ENCODE results near the gene ACSL3. TPM values are rescaled to one million over a fixed set of nuclear protein-coding genes. Genes with fewer than 3 reads are reported as not detected.

ACSL3 gene
- total RNA-seq, 4 donors from 2014 or later: 38.4 to 57.3 (median 53.5) TPM

DNA sequence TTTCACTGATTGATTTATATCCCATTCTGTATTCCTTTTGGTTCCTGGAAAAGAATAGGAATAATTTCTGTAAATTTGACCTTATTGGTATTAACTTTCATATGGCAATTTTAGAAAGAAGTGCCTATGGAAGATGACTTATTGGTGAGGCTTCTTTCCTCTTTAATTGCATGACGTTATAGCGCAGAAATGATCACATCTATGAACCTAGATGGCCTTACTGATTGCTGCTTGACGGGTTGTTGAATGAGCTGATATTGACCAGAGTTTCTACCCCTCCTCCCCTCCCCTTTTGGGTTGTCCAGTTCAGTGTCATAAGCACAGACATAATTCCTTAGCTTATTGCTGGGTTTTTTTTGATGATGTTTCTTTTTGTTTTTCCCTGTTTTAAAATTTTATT, 14.6 kb downstream of the ACSL3 start:
- H3K4me1 ChIP-seq: peaks cover 0 to 38% (median 3%) of the 10 kb centered on the region in 4 donors
- H3K27me3 ChIP-seq: no peaks in the 10 kb centered on the region
- H3K9me3 ChIP-seq: no peaks in the 10 kb centered on the region
- TF ChIP-seq EP300 (IDR thresholded peaks at IDR 0.05): no peak
- no peak for TF ChIP-seq POLR2A (IDR thresholded peaks at IDR 0.05)
- TF ChIP-seq, protein P1, sequence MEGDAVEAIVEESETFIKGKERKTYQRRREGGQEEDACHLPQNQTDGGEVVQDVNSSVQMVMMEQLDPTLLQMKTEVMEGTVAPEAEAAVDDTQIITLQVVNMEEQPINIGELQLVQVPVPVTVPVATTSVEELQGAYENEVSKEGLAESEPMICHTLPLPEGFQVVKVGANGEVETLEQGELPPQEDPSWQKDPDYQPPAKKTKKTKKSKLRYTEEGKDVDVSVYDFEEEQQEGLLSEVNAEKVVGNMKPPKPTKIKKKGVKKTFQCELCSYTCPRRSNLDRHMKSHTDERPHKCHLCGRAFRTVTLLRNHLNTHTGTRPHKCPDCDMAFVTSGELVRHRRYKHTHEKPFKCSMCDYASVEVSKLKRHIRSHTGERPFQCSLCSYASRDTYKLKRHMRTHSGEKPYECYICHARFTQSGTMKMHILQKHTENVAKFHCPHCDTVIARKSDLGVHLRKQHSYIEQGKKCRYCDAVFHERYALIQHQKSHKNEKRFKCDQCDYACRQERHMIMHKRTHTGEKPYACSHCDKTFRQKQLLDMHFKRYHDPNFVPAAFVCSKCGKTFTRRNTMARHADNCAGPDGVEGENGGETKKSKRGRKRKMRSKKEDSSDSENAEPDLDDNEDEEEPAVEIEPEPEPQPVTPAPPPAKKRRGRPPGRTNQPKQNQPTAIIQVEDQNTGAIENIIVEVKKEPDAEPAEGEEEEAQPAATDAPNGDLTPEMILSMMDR (IDR thresholded peaks at IDR 0.05): no peak
- H3K27ac ChIP-seq: no peak overlapping the region
- no peak for DNase-seq (ENCODE audit: low spot score in 2 of 2)
- no peak overlapping the region for H3K4me3 ChIP-seq
- no peaks in the 10 kb centered on the region for H3K36me3 ChIP-seq
- WGBS, 2 donors: 91 to 96% methylated on average over 3 of the region's 3 CpGs

DNA sequence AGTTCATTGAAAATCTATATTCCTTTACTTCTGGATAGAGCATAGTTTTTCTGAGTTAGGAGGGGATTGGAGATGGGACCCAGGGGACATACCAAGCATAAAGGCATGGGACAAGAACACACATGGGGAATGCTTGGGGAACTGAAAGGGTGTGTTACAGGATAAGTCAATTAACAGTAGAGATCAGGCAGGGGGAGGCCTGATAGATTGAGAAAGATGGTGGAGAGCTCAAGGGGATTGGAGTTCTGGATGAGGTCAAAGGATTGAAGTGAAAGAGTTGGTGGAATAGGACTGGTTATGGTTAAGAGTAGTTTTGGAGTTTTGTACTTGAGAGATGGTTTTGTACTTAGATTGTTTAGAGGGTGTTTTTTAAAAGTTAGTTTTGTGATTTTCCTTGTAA, 16.1 kb downstream of the ACSL3 start:
- no peaks in the 10 kb centered on the region for H3K27me3 ChIP-seq
- H3K4me3 ChIP-seq: no peak overlapping the region
- TF ChIP-seq, protein P1 (IDR thresholded peaks at IDR 0.05): no peak
- TF ChIP-seq POLR2A (IDR thresholded peaks at IDR 0.05): no peak
- no peak for TF ChIP-seq EP300 (IDR thresholded peaks at IDR 0.05)
- H3K9me3 ChIP-seq: no peaks in the 10 kb centered on the region
- peaks cover 0 to 27% (median 3%) of the 10 kb centered on the region in 4 donors for H3K4me1 ChIP-seq
- no peak for DNase-seq (ENCODE audit: low spot score in 2 of 2)
- no peak overlapping the region for H3K27ac ChIP-seq
- no peaks in the 10 kb centered on the region for H3K36me3 ChIP-seq

DNA sequence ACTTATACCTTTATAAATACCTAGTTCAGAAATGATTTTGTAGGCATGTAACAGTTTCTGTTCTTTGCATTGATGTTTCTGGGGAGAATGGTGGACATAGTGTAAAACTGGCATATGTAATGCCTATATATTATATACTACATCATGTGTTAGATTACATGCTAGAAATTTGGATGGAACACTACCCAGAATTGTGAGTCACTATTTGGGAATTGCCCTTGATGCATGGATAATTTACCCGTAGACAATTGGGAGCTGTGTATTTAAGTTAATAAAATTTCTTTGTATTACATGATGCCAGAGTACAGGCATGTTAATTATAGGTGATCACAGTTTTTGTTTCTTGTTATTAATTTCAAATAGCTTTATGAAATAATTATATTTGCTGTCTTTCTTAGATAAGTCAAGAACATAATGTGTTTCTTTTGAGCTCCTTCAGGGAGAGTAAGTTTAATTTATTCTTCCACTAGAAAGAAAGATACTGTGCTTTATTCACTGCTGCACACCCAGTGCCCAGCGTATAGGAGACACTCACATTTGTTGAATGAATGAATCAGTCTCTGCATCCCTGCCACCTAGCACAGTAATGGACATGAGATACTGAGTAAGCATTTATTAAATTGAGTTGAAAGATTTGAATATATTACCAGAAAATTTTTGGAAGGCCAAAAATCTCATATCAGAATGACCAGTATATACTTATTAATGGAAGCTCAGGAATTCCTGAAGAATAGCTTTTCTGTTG, 16.9 kb downstream of the ACSL3 start:
- Histone ChIP-seq H3K4me3 (no peak overlapping the region), H3K4me1 (peaks cover 0 to 24% (median 3%) of the 10 kb centered on the region in 4 donors), H3K9me3 (no peaks in the 10 kb centered on the region), H3K36me3 (no peaks in the 10 kb centered on the region), H3K27ac (no peak overlapping the region), H3K27me3 (no peaks in the 10 kb centered on the region)
- WGBS, 2 donors: 69 to 76% methylated on average over 2 of the region's 2 CpGs
- no peak for DNase-seq (ENCODE audit: low spot score in 2 of 2)
- TF ChIP-seq POLR2A (IDR thresholded peaks at IDR 0.05) (no peak), EP300 (IDR thresholded peaks at IDR 0.05) (no peak)
- TF ChIP-seq, protein P1 (IDR thresholded peaks at IDR 0.05): no peak

DNA sequence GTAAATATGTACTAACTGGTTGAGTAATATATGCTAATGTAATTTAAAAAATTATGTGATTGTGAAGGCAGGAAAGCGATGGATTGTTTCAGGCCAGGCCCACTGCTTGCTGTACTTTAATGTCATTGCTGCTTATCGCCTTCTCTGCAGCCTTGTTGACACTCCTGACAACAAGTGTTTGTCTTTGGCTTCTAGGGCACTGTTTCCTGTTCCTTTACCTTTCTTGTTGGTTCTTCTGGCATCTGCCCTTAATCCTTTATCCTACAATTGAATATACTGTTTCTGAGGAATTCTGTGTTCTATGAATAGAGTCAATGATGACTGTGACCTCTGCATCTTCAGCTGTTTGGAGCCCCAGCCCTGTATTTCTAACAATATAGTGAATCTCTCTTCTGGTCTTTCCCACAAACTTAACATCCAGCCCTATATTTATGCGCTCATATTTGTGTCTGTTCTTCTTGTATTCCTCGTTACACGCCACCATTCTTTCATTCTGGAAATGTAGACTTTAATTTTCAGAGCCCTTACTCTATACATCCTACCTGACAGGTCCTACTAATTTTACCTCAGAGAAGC, 17.6 kb downstream of the ACSL3 start:
- TF ChIP-seq POLR2A (IDR thresholded peaks at IDR 0.05) (no peak), EP300 (IDR thresholded peaks at IDR 0.05) (no peak)
- TF ChIP-seq, protein P1 (IDR thresholded peaks at IDR 0.05): no peak
- Histone ChIP-seq H3K9me3 (no peaks in the 10 kb centered on the region), H3K36me3 (no peaks in the 10 kb centered on the region), H3K4me3 (no peak overlapping the region), H3K4me1 (peaks cover 0 to 25% (median 5%) of the 10 kb centered on the region in 4 donors), H3K27ac (no peak overlapping the region), H3K27me3 (no peaks in the 10 kb centered on the region)
- DNase-seq (ENCODE audit: low spot score in 2 of 2): no peak
- 83 to 89% methylated on average over 5 of the region's 5 CpGs for WGBS, 2 donors

DNA sequence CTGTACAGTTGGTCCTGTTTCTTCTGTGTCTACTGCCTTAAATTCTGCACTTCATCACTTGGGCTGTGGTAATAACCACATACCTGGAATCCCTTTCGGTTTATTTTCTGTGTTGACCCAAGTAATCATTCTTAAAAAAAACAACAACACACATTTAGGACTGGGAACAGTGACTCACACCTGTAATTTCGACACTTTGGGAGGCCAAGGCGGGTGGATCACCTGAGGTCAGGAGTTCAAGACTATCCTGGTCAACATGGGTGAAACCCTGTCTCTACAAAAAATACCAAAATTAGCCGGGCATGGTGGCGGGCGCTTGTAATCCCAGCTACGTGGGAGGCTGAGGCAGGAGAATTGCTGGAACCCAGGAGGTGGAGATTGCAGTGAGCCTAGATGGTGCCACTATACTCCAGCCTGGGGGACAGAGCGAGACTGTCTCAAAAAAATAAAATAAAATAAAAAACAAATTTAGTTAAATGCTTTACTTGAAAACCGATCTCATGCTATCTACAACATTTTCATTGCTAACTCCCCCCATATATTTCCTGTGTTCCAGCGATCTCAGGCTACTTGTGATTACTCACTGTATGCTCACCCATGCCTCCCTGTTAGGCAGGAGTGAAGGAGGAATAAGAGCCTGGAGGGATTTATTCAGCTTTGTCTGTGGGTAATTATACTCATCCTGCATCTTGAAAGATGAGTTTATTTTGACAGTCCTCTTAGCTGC, 18.2 kb downstream of the ACSL3 start:
- 87 to 92% methylated on average over 10 of the region's 10 CpGs for WGBS, 2 donors
- no peak for DNase-seq (ENCODE audit: low spot score in 2 of 2)
- Histone ChIP-seq H3K36me3 (no peaks in the 10 kb centered on the region), H3K27ac (no peak overlapping the region), H3K4me3 (no peak overlapping the region), H3K9me3 (no peaks in the 10 kb centered on the region), H3K4me1 (peaks cover under 1 to 31% (median 9%) of the 10 kb centered on the region in 4 donors), H3K27me3 (no peaks in the 10 kb centered on the region)
- no peak for TF ChIP-seq POLR2A (IDR thresholded peaks at IDR 0.05)
